Activated CD8-positive, alpha-beta memory T cell treated with anti-CD3 and anti-CD28 coated beads, Interleukin-2, amount 10 ng/mL, durations not matched to agents 7 days and 5 days (primary cell): ENCODE measurements around the gene PPOX. TPM values are rescaled to one million over a fixed set of nuclear protein-coding genes. Genes with fewer than 3 reads are reported as not detected.

Experiments used
- ATAC-seq: fragments of 150-1000 bp; cut with Tn5 transposase; one replicate; pipeline ENCODE4 v1.10.0; 2021; ENCODE audit warnings: moderate library complexity
- CTCF ChIA-PET: fragments of 350-600 bp; sonication (Branson Sonifier 250); formaldehyde crosslinking; loops from one replicate; lab custom pipeline; 2021; ENCODE audit warnings: antibody characterized with exemption; lab: Charles Lee
- DNase-seq: peaks from one replicate; pipeline ENCODE4 v3.0.0-alpha.2; 2020
- H3K27ac Mint-ChIP-seq: one replicate; pipeline ENCODE4 v1.8.0; 2021; ENCODE audit warnings: mild to moderate bottlenecking, mixed read lengths
- H3K27me3 Mint-ChIP-seq: one replicate; pipeline ENCODE4 v1.8.0; 2021; ENCODE audit warnings: mixed read lengths
- H3K36me3 Mint-ChIP-seq: one replicate; pipeline ENCODE4 v1.8.0; 2021; ENCODE audit warnings: mild to moderate bottlenecking, mixed read lengths
- H3K4me1 Mint-ChIP-seq: one replicate; pipeline ENCODE4 v1.8.0; 2021; ENCODE audit warnings: mixed read lengths
- H3K4me3 Mint-ChIP-seq: one replicate; pipeline ENCODE4 v1.8.0; 2021; ENCODE audit warnings: mild to moderate bottlenecking, moderate library complexity, mixed read lengths
- H3K9me3 Mint-ChIP-seq: one replicate; pipeline ENCODE4 v1.8.0; 2022; ENCODE audit warnings: low read depth, mixed read lengths
- total RNA-seq, 2 experiments: library from RNA; stranded (reverse); gene quantifications; one replicate each; pipeline ENCODE4 v1.2.3, GENCODE V29; 2021

The PPOX gene
- total RNA-seq, 2 experiments from 2014 or later, result 34.5 to 43.9 TPM

DNA sequence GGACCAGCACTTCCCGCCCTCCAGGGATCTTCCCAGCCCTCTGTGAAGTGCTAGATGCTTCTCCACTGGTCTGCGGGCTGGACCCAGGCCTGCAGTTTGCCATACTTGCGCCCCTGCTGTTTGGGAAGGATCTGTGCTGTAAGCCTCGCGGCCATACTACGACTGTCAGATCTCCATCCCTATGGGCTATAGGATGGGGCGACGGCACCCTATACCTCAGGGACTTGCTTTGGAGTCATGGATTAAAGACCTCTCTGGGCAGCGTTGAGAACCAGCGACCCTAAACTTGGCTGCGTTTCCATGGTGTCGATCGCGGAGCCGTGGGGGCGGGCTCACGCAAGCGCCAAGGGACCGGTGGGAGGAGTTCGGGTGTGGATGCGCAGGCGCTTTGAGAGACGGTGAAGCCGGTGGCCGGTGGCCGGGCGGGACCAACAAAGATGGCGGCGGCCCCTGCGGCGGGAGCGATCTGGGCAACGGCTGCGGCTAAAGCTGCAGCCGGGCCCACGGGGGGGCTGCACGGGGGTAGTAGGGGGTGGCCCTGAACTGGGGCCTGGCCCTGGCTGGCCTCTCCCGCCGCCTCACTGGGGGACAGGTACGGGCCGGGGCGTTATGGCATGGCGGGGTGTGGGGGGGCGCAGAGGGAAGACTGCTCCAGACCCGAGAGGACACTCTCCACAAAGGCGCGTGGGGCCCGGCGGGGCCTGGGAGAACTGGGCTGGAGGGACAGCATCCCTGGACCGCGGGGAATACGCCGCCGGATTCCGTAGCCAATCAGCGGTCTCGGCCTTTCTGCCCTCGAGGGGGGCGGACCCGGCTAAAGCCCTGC lies 6.9 kb upstream of the PPOX start, which contains the start of gene USP21:
TSS of gene USP21 (plus strand) at position 414 of the 826 bp plus-strand sequence. CDS start 1,141 bp downstream, outside the sequence.
- DNase-seq, result peak; percentile 95
- CTCF ChIA-PET, result interaction anchor here (1.0 to 1.3 kb wide), 2 partner anchors 27 to 41 kb away, joined by 3 to 5 read pairs; partner anchors contain the start of genes DEDD, NIT1 and PFDN2

GRCh38 chr1:161159913-161160243 lies 6.3 kb upstream of the PPOX start:
- Mint-ChIP-seq H3K4me1 (peaks cover 45% of the 10 kb centered on the region), H3K36me3 (peaks cover 32% of the 10 kb centered on the region), H3K27ac (peak overlapping the region; percentile 78), H3K4me3 (peak overlapping the region; percentile 76), H3K9me3 (no peaks in the 10 kb centered on the region), H3K27me3 (no peaks in the 10 kb centered on the region)
- ATAC-seq (no peak), DNase-seq (no peak)
- CTCF ChIA-PET, result no interaction called here

More for the DNA sequence above, 6.9 kb upstream of the PPOX start, which contains the start of gene USP21:
- peak; percentile 95 for ATAC-seq
- Mint-ChIP-seq H3K9me3 (no peaks in the 10 kb centered on the region), H3K36me3 (peaks cover 33% of the 10 kb centered on the region), H3K4me3 (peak within 1 kb of the TSS; percentile 76), H3K27ac (peak within 1 kb of the TSS; percentile 82), H3K27me3 (no peaks in the 10 kb centered on the region), H3K4me1 (peaks cover 46% of the 10 kb centered on the region)

DNA sequence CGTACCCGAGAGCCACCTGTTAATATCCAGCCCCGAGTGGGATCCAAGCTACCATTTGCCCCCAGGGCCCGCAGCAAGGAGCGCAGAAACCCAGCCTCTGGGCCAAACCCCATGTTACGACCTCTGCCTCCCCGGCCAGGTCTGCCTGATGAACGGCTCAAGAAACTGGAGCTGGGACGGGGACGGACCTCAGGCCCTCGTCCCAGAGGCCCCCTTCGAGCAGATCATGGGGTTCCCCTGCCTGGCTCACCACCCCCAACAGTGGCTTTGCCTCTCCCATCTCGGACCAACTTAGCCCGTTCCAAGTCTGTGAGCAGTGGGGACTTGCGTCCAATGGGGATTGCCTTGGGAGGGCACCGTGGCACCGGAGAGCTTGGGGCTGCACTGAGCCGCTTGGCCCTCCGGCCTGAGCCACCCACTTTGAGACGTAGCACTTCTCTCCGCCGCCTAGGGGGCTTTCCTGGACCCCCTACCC lies 5.5 kb upstream of the PPOX start:
- CTCF ChIA-PET, result interaction anchor here (0.8 kb wide), 1 partner anchor 20 kb away, joined by 4 read pairs; no protein-coding TSS in a partner anchor
- Mint-ChIP-seq H3K9me3 (no peaks in the 10 kb centered on the region), H3K27me3 (no peaks in the 10 kb centered on the region), H3K36me3 (peaks cover 29% of the 10 kb centered on the region), H3K27ac (peak overlapping the region; percentile 21), H3K4me1 (peaks cover 44% of the 10 kb centered on the region), H3K4me3 (peak overlapping the region; percentile 76)
- ATAC-seq (no peak), DNase-seq (no peak)

- ATAC-seq (no peak), DNase-seq (no peak)
- CTCF ChIA-PET, result interaction anchor here (0.9 to 1.0 kb wide), 2 partner anchors 64 to 221 kb away, joined by 3 read pairs; partner anchors contain the start of gene TOMM40L
- peaks cover 47% of the 10 kb centered on the region for H3K4me1 Mint-ChIP-seq
- no peak overlapping the region for H3K4me3 Mint-ChIP-seq
- no peak overlapping the region for H3K27ac Mint-ChIP-seq
- H3K27me3 Mint-ChIP-seq, result no peaks in the 10 kb centered on the region
- no peaks in the 10 kb centered on the region for H3K9me3 Mint-ChIP-seq
- peaks cover 29% of the 10 kb centered on the region for H3K36me3 Mint-ChIP-seq
Measured at GRCh38 chr1:161161652-161162051, 4.6 kb upstream of the PPOX start.

GRCh38 chr1:161162052-161162451 lies 4.2 kb upstream of the PPOX start:
- peaks cover 26% of the 10 kb centered on the region for H3K36me3 Mint-ChIP-seq
- peaks cover 49% of the 10 kb centered on the region for H3K4me1 Mint-ChIP-seq
- CTCF ChIA-PET, result interaction anchor here (0.9 to 1.0 kb wide), 2 partner anchors 63 to 220 kb away, joined by 3 read pairs; partner anchors contain the start of gene TOMM40L
- H3K27ac Mint-ChIP-seq, result no peak overlapping the region
- no peak overlapping the region for H3K4me3 Mint-ChIP-seq
- no peak for DNase-seq
- no peak for ATAC-seq
- H3K27me3 Mint-ChIP-seq, result no peaks in the 10 kb centered on the region
- no peaks in the 10 kb centered on the region for H3K9me3 Mint-ChIP-seq

- ATAC-seq, result no peak
- no peak for DNase-seq
- no peaks in the 10 kb centered on the region for H3K9me3 Mint-ChIP-seq
- no peak overlapping the region for H3K4me3 Mint-ChIP-seq
- H3K27me3 Mint-ChIP-seq, result no peaks in the 10 kb centered on the region
- H3K36me3 Mint-ChIP-seq, result peaks cover 21% of the 10 kb centered on the region
- no peak overlapping the region for H3K27ac Mint-ChIP-seq
- CTCF ChIA-PET, result interaction anchor here (1.0 kb wide), 1 partner anchor 63 kb away, joined by 3 read pairs; the partner anchor contains the start of gene TOMM40L
- H3K4me1 Mint-ChIP-seq, result peaks cover 55% of the 10 kb centered on the region
Measured at GRCh38 chr1:161162806-161163205, 3.4 kb upstream of the PPOX start.

DNA sequence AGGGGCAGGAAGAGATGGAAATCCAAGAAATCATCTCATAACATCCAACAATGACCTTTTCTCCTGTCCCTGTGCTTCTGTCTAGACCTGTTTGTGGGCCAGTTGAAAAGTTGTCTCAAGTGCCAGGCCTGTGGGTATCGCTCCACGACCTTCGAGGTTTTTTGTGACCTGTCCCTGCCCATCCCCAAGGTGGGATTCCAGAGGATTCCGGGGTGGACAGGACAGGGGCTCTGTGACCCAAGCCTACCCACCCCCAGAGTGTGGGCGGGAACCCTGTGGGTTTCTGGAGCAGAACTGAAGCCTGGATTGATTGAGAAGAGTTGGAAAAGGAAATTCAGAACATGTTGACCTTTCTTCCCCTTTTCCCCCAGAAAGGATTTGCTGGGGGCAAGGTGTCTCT lies 2.4 kb upstream of the PPOX start:
- Mint-ChIP-seq H3K4me3 (no peak overlapping the region), H3K36me3 (peaks cover 14% of the 10 kb centered on the region), H3K27me3 (no peaks in the 10 kb centered on the region), H3K9me3 (no peaks in the 10 kb centered on the region), H3K27ac (peak overlapping the region; percentile 47), H3K4me1 (peaks cover 57% of the 10 kb centered on the region)
- CTCF ChIA-PET, result interaction anchor here (4.7 kb wide), 1 partner anchor 12 kb away, joined by 34 read pairs; the partner anchor contains the start of gene B4GALT3
- no peak for ATAC-seq
- DNase-seq, result no peak

DNA sequence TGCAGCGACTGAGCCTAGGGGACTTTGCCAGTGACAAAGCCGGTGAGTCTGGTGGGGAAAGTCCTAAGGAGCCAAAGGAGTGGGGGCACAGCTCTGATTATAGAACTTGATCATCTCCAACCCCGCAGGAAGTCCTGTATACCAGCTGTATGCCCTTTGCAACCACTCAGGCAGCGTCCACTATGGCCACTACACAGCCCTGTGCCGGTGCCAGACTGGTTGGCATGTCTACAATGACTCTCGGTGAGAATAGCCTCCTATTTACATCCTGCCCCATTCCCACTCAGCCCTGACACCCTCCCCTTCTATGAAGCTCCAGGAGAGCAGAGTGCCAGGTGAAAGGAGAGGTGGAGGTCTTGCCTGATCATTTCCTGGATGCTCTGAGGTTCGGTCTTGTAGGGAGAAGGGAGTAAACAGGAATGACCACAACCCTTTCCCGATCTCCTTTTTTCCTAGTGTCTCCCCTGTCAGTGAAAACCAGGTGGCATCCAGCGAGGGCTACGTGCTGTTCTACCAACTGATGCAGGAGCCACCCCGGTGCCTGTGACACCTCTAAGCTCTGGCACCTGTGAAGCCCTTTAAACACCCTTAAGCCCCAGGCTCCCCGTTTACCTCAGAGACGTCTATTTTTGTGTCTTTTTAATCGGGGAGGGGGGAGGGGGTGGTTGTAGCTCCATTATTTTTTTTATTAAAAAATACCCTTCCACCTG lies 1.2 kb upstream of the PPOX start:
- H3K27ac Mint-ChIP-seq, result peak overlapping the region; percentile 95
- no peak for ATAC-seq
- H3K9me3 Mint-ChIP-seq, result no peaks in the 10 kb centered on the region
- H3K36me3 Mint-ChIP-seq, result peaks cover 14% of the 10 kb centered on the region
- peaks cover 52% of the 10 kb centered on the region for H3K4me1 Mint-ChIP-seq
- H3K27me3 Mint-ChIP-seq, result no peaks in the 10 kb centered on the region
- peak overlapping the region; percentile 83 for H3K4me3 Mint-ChIP-seq
- no peak for DNase-seq
- CTCF ChIA-PET, result interaction anchor here (0.5 to 4.7 kb wide), 29 partner anchors 9 to 226 kb away, joined by 3 to 49 read pairs (median 4); partner anchors contain the start of genes APOA2, B4GALT3, NDUFS2 and NIT1

- ATAC-seq (peak; percentile 1), DNase-seq (peak; percentile 51)
- H3K27ac Mint-ChIP-seq, result peak overlapping the region; percentile 95
- H3K36me3 Mint-ChIP-seq, result peaks cover 20% of the 10 kb centered on the region
- H3K27me3 Mint-ChIP-seq, result no peaks in the 10 kb centered on the region
- no peaks in the 10 kb centered on the region for H3K9me3 Mint-ChIP-seq
- CTCF ChIA-PET, result interaction anchor here (0.7 to 4.7 kb wide), 23 partner anchors 9 to 571 kb away, joined by 3 to 49 read pairs (median 5); partner anchors contain the start of genes APOA2, B4GALT3, DEDD and NDUFS2
- peaks cover 39% of the 10 kb centered on the region for H3K4me1 Mint-ChIP-seq
- H3K4me3 Mint-ChIP-seq, result peak overlapping the region; percentile 83
Measured at GRCh38 chr1:161166669-161167548, 683 bp downstream of the PPOX start.

DNA sequence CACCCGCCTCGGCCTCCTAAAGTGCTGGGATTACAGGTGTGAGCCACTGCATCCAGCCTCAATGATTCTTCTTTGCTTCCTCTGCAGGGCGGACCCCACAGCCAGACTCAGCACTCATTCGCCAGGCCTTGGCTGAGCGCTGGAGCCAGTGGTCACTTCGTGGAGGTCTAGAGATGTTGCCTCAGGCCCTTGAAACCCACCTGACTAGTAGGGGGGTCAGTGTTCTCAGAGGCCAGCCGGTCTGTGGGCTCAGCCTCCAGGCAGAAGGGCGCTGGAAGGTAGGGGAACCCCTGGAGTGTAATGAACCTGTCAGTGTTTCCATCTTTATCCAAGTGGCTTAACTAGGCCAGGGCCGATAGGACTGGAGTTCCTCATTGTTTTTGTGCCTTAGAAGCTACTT lies 2.7 kb downstream of the PPOX start:
- no peak overlapping the region for H3K4me3 Mint-ChIP-seq
- CTCF ChIA-PET, result interaction anchor here (0.9 to 1.3 kb wide), 2 partner anchors 9 to 33 kb away, joined by 3 read pairs; partner anchors contain the start of genes B4GALT3 and NDUFS2
- ATAC-seq (no peak), DNase-seq (no peak)
- peaks cover 38% of the 10 kb centered on the region for H3K4me1 Mint-ChIP-seq
- no peak overlapping the region for H3K27ac Mint-ChIP-seq
- no peaks in the 10 kb centered on the region for H3K9me3 Mint-ChIP-seq
- peaks cover 27% of the 10 kb centered on the region for H3K36me3 Mint-ChIP-seq
- H3K27me3 Mint-ChIP-seq, result no peaks in the 10 kb centered on the region

- Mint-ChIP-seq H3K4me1 (peaks cover 39% of the 10 kb centered on the region), H3K9me3 (no peaks in the 10 kb centered on the region), H3K27me3 (no peaks in the 10 kb centered on the region), H3K36me3 (peaks cover 38% of the 10 kb centered on the region), H3K4me3 (no peak overlapping the region), H3K27ac (no peak overlapping the region)
- CTCF ChIA-PET, result interaction anchor here (1.1 to 2.3 kb wide), 2 partner anchors 10 to 54 kb away, joined by 4 to 7 read pairs; partner anchors contain the start of gene TOMM40L
- no peak for ATAC-seq
- no peak for DNase-seq
Measured at GRCh38 chr1:161171191-161171590, 5.0 kb downstream of the PPOX start.

DNA sequence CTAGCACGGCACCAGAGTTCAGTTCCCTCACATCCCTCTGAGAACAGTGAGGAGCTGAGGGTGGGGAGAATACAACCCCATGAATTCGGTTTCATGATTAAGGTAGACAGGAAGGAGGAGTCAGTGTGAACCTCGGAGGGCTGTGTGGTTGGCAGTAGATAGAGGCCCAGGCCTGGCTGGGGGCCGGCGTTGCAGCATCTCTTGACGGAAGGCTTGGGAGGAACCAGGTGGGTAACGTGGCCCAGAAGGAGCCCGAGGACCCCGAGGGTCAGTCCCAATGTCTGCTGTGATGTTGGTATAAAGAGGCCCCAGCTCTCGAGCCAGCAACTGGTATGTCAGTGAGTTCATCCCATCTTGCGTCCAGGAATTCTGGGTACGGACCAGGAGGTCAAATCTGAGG lies 5.5 kb downstream of the PPOX start:
- Mint-ChIP-seq H3K27me3 (no peaks in the 10 kb centered on the region), H3K27ac (no peak overlapping the region), H3K4me3 (no peak overlapping the region), H3K9me3 (no peaks in the 10 kb centered on the region), H3K36me3 (peaks cover 38% of the 10 kb centered on the region), H3K4me1 (peaks cover 42% of the 10 kb centered on the region)
- ATAC-seq (no peak), DNase-seq (no peak)
- CTCF ChIA-PET, result interaction anchor here (1.1 to 2.3 kb wide), 2 partner anchors 10 to 54 kb away, joined by 4 to 7 read pairs; partner anchors contain the start of gene TOMM40L
